ENCODE results near the gene STXBP4. TPM values are rescaled to one million over a fixed set of nuclear protein-coding genes. Genes with fewer than 3 reads are reported as not detected.

STXBP4 gene
- total RNA-seq, 1 experiment from 2014 or later, result 16.5 TPM

- no peak overlapping the region for H2BK120ac ChIP-seq (ENCODE audit: low read depth, low read length, poor library complexity, severe bottlenecking)
- no peaks in the 10 kb centered on the region for H3K79me2 ChIP-seq (ENCODE audit: insufficient read depth, low read length)
- H2BK15ac ChIP-seq (ENCODE audit: low read depth, low read length), result no peak overlapping the region
- no peaks in the 10 kb centered on the region for H3K27me3 ChIP-seq (ENCODE audit: insufficient read depth, low read length)
- no peak overlapping the region for H3K4me2 ChIP-seq (ENCODE audit: insufficient read depth, insufficient read length, low read length)
- TF ChIP-seq, protein P1, sequence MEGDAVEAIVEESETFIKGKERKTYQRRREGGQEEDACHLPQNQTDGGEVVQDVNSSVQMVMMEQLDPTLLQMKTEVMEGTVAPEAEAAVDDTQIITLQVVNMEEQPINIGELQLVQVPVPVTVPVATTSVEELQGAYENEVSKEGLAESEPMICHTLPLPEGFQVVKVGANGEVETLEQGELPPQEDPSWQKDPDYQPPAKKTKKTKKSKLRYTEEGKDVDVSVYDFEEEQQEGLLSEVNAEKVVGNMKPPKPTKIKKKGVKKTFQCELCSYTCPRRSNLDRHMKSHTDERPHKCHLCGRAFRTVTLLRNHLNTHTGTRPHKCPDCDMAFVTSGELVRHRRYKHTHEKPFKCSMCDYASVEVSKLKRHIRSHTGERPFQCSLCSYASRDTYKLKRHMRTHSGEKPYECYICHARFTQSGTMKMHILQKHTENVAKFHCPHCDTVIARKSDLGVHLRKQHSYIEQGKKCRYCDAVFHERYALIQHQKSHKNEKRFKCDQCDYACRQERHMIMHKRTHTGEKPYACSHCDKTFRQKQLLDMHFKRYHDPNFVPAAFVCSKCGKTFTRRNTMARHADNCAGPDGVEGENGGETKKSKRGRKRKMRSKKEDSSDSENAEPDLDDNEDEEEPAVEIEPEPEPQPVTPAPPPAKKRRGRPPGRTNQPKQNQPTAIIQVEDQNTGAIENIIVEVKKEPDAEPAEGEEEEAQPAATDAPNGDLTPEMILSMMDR (conservative IDR thresholded peaks at IDR 0.05), result no peak
- no peak overlapping the region for H3K56ac ChIP-seq (ENCODE audit: insufficient read length, low read depth, low read length)
- no peak overlapping the region for H2BK20ac ChIP-seq (ENCODE audit: low read depth, low read length, poor library complexity, severe bottlenecking)
- Mint-ChIP-seq H3K4me1 (no peaks in the 10 kb centered on the region), H3K27ac (no peak overlapping the region), H3K27me3 (ENCODE audit: low read depth) (no peaks in the 10 kb centered on the region), H3K36me3 (ENCODE audit: insufficient read depth in 1 of 3, low read depth in 3 of 3) (no peaks in the 10 kb centered on the region; a peak in 1 of 7 replicates), H3K9me3 (no peaks in the 10 kb centered on the region), H3K4me3 (no peak overlapping the region)
- H4K91ac ChIP-seq (ENCODE audit: insufficient read length, low read depth, low read length), result no peak overlapping the region
- no peak overlapping the region for H2AFZ ChIP-seq (ENCODE audit: low read length)
- no peaks in the 10 kb centered on the region for H4K20me1 ChIP-seq (ENCODE audit: control insufficient read depth, insufficient read depth, insufficient read length)
- no peaks in the 10 kb centered on the region for H3K4me1 ChIP-seq (ENCODE audit: insufficient read depth, low read length)
- H3T11ph ChIP-seq (ENCODE audit: low read length), result no peak overlapping the region
- no peaks in the 10 kb centered on the region for H3K23me2 ChIP-seq (ENCODE audit: insufficient read length, low read depth, low read length, poor library complexity, severe bottlenecking)
- no peak overlapping the region for H3K27ac ChIP-seq (ENCODE audit: insufficient read length, low read depth, low read length)
- no peak overlapping the region for H4K8ac ChIP-seq (replicated peaks; ENCODE audit: insufficient read length, low read depth, low read length)
- no peak overlapping the region for H2AK5ac ChIP-seq (ENCODE audit: insufficient read length, low read length)
- no peak for DNase-seq
- no peaks in the 10 kb centered on the region for H3K9me3 ChIP-seq (ENCODE audit: control insufficient read depth, low read depth, low read length)
- no peak overlapping the region for H2BK12ac ChIP-seq (ENCODE audit: insufficient read length, low read depth, low read length)
- H3K9ac ChIP-seq (ENCODE audit: extremely low read depth, insufficient read length, low read length), result no peak overlapping the region
- no peak overlapping the region for H4K5ac ChIP-seq (ENCODE audit: insufficient read length, low read depth, low read length)
- H3K18ac ChIP-seq (ENCODE audit: insufficient read length, low read depth, low read length), result no peak overlapping the region
- no peak overlapping the region for H3K4ac ChIP-seq (ENCODE audit: low read depth, low read length)
- no peak overlapping the region for H3K23ac ChIP-seq (ENCODE audit: insufficient read length, low read depth, low read length)
- no peaks in the 10 kb centered on the region for H3K79me1 ChIP-seq (ENCODE audit: insufficient read depth, low read depth, low read length, poor library complexity, severe bottlenecking)
- no CpG with 5 or more reads among the region's 1 CpG for WGBS (ENCODE audit: extremely low coverage, insufficient read length, low lambda C conversion rate)
- no peak overlapping the region for H3K14ac ChIP-seq (ENCODE audit: insufficient read depth, low read length)
- no peak overlapping the region for H2BK5ac ChIP-seq (ENCODE audit: insufficient read length, low read length)
These were observed 23.0 kb downstream of the STXBP4 start for GRCh38 chr17:54991567-54991966.

Measured in H9 (cell line).